ENCODE measurements around the gene COL24A1. TPM values are rescaled to one million over a fixed set of nuclear protein-coding genes. Genes with fewer than 3 reads are reported as not detected.

The COL24A1 gene
- 0.26 and 0.34 TPM in 2 replicates for total RNA-seq (2014; rRNA removed)
- 0.26 TPM for polyA plus RNA-seq (2012)

DNA sequence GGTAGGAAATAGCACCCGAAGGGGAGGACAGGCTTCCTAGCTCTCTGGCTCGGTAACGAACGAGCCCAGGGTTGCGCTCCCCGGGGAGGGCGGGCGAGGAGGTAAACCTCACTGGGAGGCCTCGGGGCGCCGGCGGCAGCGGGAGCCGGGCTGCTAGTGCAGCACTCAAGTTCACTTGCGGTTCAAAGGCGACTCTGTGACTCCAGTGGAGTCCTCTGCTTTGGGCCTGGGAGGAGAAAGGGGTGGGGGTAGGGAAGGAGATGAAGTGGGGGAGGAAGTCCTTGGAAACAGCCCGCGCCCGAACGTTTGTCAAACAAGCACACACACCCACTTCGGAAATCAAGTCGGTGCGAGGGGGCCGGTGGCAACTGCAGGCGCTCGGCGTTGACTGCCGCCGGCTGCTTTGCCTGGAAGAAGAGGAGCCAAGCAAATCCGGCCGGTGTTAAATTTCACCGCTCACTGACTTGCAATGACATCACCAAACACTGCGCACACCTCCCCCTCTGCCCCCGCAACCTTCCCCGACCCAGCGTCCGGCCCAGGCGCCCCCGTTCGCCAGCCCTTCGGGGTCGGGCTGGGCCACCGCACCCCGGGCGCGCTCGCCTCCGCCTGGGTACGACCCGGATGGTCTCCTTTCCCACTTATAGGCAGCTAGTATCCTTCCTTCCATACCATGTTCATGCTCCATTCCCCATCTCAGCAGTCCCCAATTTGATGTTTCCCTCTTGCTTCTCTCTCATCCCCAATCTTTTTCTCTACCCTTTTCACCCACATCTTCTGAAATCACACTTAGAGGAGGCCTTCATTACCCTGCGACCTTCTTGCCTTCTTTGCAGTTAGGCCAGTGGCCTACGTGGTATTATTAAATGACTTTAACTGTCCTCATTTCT is at the start of gene COL24A1:
Gene COL24A1, minus strand, starts transcription at position 207 of the 890 bp plus-strand sequence. CDS start 376 bp downstream, outside the sequence.
- peak; percentile 32 for DNase-seq (ENCODE audit: low read depth)

DNA sequence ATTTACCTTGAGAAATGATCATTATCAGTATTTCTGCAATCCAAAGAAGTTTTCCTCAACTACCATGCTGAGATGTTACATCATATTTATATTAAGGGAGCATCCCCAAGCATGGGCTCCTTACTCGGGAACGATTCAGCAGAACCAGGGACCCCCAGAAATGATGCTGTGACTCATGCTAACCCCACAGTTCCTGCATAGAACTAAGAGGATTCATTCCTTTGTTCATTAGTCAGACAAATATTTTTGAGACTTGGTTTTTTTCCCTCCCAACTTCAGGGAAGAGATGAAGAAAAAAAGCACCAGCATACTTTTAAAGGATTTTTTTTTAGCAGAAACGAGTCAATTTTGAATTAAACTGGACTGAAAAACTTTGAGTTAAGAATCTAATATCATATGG is 49.2 kb upstream of the COL24A1 start:
- peak; percentile 21 for DNase-seq (ENCODE audit: low read depth)

GRCh38 chr1:86202552-86203340 is 46.2 kb upstream of the COL24A1 start:
- DNase-seq (ENCODE audit: low read depth), result no peak

DNA sequence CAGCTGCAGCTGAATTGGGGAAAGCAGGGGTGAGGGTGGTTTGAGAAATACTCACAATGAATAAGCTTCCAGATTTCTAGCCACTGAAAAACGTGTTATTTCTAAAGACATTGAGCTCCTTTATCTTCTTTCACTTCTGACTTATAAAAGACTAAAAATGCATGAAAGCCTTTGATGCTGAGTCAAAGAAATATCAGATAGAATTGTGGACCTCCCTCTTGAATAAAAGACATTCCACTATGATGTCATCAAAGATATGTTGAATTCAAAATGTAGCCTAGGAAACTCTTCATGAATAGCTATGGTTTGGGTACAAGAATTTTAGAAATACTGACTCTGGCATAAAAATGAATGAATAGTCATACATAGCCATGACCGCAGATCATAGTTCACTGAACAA is 44.7 kb upstream of the COL24A1 start:
- no peak for DNase-seq (ENCODE audit: low read depth)

GRCh38 chr1:86200901-86201300 is 44.3 kb upstream of the COL24A1 start:
- no peak for DNase-seq (ENCODE audit: low read depth)

GRCh38 chr1:86197206-86197855 is 40.8 kb upstream of the COL24A1 start:
- peak; percentile 29 for DNase-seq (ENCODE audit: low read depth)

DNA sequence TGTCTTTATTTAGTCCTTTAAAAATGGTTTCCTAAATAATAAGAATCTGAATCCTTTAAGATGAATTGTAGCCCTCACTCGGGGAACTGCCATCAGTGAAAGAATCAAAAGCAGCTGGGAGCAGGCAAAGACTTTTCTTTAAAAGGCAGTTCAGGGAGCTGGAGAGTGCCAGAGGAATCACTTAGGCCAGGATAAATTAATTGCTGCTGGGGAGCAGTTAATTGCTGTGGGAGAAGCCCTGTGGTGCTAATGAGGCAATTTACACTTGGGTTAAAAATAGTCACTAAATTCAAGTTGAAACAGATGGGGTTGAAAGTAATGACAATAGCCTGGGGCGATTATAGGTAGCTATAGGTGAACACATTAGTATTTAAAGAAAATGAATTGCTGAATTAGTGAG is 38.7 kb upstream of the COL24A1 start:
- DNase-seq (ENCODE audit: low read depth), result no peak

DNA sequence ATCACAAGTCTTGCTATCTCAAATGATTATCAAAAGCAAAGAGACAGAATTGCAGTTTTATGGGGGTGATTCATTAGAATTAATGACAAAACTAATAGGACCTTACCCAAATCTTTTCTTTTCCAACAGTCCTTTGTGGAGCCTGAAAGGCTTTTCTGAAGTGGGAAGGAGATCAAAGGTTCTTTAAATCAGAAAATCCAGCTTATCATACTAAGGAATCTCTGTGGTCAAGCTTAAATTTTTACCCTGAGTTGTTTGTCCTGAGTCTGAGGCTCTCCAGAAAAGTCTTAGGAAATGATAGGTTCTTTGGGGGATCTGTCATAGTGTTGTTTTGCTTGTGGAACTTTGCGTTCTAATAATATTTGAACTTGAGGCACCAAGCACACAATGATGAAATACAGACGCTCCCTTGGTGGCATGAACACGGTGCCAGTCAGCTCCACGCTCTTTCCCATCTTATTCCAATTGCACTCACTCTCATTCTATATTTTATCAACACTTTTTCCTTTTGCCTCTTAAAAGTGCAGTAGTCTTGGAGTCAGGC is 38.0 kb upstream of the COL24A1 start:
- DNase-seq (ENCODE audit: low read depth), result no peak

DNA sequence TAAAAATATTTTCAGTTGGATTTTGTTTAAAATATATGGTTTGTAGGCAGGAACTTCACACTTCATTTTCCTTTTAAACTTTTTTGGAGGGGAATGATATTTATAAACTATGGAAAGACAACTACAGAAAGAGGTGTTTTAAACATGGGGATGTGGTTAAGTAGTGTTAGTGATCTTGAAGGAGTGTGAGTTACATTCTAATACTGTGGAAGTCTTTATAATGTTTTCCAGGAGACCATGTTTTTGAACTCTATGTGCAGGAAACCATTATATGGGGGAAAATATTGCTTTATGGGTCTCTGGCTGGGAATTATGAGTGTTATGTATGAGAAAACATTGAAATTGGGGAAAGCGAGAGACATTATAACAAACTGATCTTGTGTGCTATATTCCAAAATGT is 35.8 kb upstream of the COL24A1 start:
- DNase-seq (ENCODE audit: low read depth), result no peak

GRCh38 chr1:86191958-86192357 is 35.4 kb upstream of the COL24A1 start:
- no peak for DNase-seq (ENCODE audit: low read depth)

GRCh38 chr1:86190873-86191272 is 34.3 kb upstream of the COL24A1 start:
- DNase-seq (ENCODE audit: low read depth), result no peak

- no peak for DNase-seq (ENCODE audit: low read depth)
Observed at GRCh38 chr1:86184426-86184825, 27.9 kb upstream of the COL24A1 start.

GRCh38 chr1:86183810-86184209 is 27.2 kb upstream of the COL24A1 start:
- no peak for DNase-seq (ENCODE audit: low read depth)

DNA sequence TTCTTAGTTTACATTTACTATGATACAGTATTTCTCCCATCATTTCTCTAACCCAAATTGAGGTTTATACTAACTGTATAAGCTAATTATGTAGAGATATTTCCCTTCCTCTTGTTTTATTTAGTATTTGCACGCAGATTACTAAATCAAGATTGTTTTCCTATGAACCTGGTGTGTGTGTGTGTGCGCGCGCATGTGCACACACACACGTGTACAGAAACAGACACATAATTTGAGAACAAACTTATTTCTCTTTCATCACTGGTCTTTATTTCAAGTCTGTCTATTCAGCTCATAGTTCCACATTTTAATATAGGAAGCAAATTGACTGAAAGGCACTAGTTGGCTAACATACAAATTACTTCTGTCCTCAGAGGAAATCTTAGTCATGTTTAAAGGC is 19.7 kb upstream of the COL24A1 start:
- DNase-seq (ENCODE audit: low read depth), result no peak

DNA sequence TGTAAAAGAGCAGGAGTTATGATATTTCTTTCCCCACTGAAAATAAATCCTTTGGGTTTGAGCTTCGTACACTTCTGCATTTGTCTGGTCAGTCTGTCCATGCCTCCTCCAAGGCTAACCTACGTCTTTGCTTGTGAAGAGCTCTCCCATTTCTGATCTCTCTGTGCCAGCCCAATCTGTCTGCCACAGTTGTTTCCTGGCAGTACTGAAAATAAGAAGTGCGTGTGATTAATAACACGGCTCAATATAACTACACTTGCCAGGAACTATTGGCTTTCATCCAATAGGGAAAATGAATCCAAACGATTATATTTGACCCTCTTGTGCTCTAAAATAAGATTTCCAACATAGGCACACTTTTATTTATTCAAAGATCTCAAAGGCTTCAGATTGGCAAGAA is 19.2 kb upstream of the COL24A1 start:
- DNase-seq (ENCODE audit: low read depth), result no peak

GRCh38 chr1:86169625-86170024 is 13.1 kb upstream of the COL24A1 start:
- peak; percentile 19 for DNase-seq (ENCODE audit: low read depth)

DNA sequence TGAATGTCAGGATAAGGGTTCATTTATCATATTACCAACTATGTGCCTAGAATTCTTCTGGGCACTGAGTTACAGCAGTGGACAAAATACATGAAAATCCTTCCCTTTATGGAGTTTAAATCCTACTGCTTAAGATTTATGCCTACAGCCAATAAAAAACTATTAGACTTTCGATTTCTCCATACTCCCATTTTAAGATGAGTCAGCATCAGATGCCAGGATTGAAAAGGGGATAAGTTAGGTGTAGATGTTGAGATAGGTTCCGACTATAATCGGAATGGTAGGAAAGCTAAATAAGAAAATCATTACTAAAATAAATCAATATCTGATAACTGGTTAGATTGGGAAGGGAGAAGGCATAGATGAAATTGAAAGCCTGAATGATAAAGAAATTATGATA is 3.2 kb upstream of the COL24A1 start:
- DNase-seq (ENCODE audit: low read depth), result no peak

DNA sequence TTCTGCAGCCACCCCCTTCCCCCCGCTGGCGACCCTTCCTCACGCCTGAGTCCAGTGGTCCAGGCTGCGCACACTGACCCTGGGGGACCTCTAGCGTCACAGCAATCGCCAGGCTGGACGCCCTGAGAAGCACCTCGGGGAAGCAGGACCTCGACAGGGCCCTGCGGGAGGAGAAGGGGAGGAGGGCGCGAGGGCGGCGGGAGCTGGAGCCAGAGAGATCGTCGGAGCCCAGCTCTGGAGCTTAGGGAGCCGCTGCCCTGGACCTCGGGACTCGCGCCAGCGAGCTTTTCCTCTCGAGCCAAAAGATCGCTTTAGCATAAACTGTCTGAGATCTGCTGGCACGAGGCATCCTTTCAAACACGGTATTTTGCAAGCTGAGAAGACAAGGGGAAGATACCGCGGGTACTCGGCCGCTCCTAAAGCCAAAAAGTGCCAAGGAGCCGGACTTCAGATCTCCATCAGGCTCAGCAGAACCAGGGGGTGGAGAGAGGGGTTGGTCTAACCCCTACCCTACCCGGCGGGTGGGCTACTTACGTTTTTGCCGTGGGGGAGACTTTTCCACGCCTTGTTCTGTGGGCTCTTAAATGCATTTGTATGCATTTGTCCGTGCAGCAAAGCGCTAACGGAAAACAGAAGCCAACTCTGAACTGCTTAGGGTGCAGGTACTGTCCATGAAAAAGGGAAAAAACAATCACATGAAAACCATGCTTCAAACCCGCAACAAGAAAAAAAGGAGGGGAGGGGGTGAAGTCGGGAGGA is 586 bp downstream of the COL24A1 start:
- DNase-seq (ENCODE audit: low read depth), result peak; percentile 28

DNA sequence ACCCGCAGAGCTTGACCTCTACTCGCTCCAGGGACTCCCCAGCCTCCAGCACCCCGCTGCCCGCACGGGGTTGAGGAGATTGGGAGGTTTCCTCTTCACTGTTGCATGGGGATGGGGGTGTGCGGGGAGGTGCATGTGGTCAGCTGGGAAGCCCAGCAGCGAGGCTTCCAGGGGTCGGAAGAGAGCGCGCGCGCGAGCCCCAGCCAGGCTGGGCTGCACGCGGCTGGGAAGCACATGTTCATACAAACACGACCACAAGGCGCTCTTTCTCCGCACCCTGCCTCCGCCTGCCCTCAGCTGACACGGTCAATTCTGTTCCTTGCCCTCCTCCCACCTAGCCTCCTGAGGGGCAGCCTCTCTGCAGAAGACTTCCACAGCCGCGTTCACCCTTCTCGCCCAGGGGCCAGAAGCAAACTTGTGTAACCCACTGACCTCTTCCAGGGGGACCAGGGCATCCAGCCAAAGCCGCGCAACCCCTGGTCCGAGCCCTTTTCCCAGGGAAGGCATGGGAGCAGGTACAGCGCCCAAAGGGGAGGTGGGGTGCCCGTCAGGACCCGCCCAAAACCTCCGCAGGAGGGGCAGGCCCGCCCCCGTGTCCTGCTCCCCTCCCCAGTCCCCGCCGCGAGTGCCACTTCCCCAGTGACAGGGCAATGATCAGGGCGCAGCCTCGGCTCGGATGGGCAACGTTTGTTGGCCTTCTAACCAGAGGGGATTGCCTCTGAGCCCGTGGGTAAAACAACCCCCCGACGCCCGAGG is 1.3 kb downstream of the COL24A1 start:
- no peak for DNase-seq (ENCODE audit: low read depth)

GRCh38 chr1:86154571-86155050 is 2.0 kb downstream of the COL24A1 start:
- DNase-seq (ENCODE audit: low read depth), result no peak

Data from LHCN-M2 (cell line).